ENCODE measurements around the gene GALNTL6.
"Not testable (repeated sequence)": the region's sequence is repeated elsewhere in the genome, so short reads cannot be mapped to it uniquely, and the experiment has no call there.

Gene GALNTL6

GRCh38 chr4:173013232-173013930, 1200.2 kb downstream of the GALNTL6 start:
- peak; percentile 17 to 34 for DNase-seq (ENCODE audit: low read depth in 2 of 2)

- no peak for DNase-seq (ENCODE audit: low read depth in 2 of 2)
Measured at GRCh38 chr4:173014113-173014558, 1200.9 kb downstream of the GALNTL6 start.

- DNase-seq (ENCODE audit: low read depth in 2 of 2): no peak
Measured at GRCh38 chr4:173014836-173015235, 1201.6 kb downstream of the GALNTL6 start.

- no peak for DNase-seq (ENCODE audit: low read depth in 2 of 2)
Measured at GRCh38 chr4:173017802-173018201, 1204.6 kb downstream of the GALNTL6 start.

- DNase-seq (ENCODE audit: low read depth in 2 of 2): no peak
Measured at GRCh38 chr4:173018446-173018845, 1205.2 kb downstream of the GALNTL6 start.

- no peak for DNase-seq (ENCODE audit: low read depth in 2 of 2)
Measured at GRCh38 chr4:173019664-173020063, 1206.5 kb downstream of the GALNTL6 start.

- DNase-seq (ENCODE audit: low read depth in 2 of 2): not testable (repeated sequence)
Measured at GRCh38 chr4:173021746-173022573, 1208.8 kb downstream of the GALNTL6 start.

- DNase-seq (ENCODE audit: low read depth in 2 of 2): no peak
Measured at GRCh38 chr4:173024203-173024602, 1211.0 kb downstream of the GALNTL6 start.

- peak in 1 of 2 experiments; percentile 4 for DNase-seq (ENCODE audit: low read depth in 2 of 2)
Measured at GRCh38 chr4:173025131-173025530, 1211.9 kb downstream of the GALNTL6 start.

- no peak for DNase-seq (ENCODE audit: low read depth in 2 of 2)
Measured at GRCh38 chr4:173037242-173037641, 1224.0 kb downstream of the GALNTL6 start.

- DNase-seq (ENCODE audit: low read depth in 2 of 2): no peak
Measured at GRCh38 chr4:173038192-173038896, 1225.1 kb downstream of the GALNTL6 start.

- no peak for DNase-seq (ENCODE audit: low read depth in 2 of 2)
Measured at GRCh38 chr4:173039617-173040577, 1226.7 kb downstream of the GALNTL6 start.

GRCh38 chr4:173041482-173041881, 1228.3 kb downstream of the GALNTL6 start:
- no peak for DNase-seq (ENCODE audit: low read depth in 2 of 2)

GRCh38 chr4:173042139-173042538, 1228.9 kb downstream of the GALNTL6 start:
- DNase-seq (ENCODE audit: low read depth in 2 of 2): not testable (repeated sequence)

- no peak for DNase-seq (ENCODE audit: low read depth in 2 of 2)
Measured at GRCh38 chr4:173044340-173044739, 1231.1 kb downstream of the GALNTL6 start.

- no peak for DNase-seq (ENCODE audit: low read depth in 2 of 2)
Measured at GRCh38 chr4:173045571-173045970, 1232.4 kb downstream of the GALNTL6 start.

GRCh38 chr4:173046144-173046543, 1232.9 kb downstream of the GALNTL6 start:
- no peak for DNase-seq (ENCODE audit: low read depth in 2 of 2)

- no peak for DNase-seq (ENCODE audit: low read depth in 2 of 2)
Measured at GRCh38 chr4:173046818-173047217, 1233.6 kb downstream of the GALNTL6 start.

- DNase-seq (ENCODE audit: low read depth in 2 of 2): no peak
Measured at GRCh38 chr4:173051232-173051631, 1238.0 kb downstream of the GALNTL6 start.

- no peak for DNase-seq (ENCODE audit: low read depth in 2 of 2)
Measured at GRCh38 chr4:173051716-173052115, 1238.5 kb downstream of the GALNTL6 start.

GRCh38 chr4:173052439-173052838, 1239.2 kb downstream of the GALNTL6 start:
- DNase-seq (ENCODE audit: low read depth in 2 of 2): no peak

Measured in stimulated activated CD4-positive, alpha-beta T cell treated with anti-CD3 and anti-CD28 coated beads, Interleukin-12 subunit alpha, Interleukin-12 subunit beta, amount 100 ng/mL, for 24 hours (primary cell).